Gastrocnemius medialis (tissue), 4 donors: ENCODE results near the gene ARHGAP26. TPM values are rescaled to one million over a fixed set of nuclear protein-coding genes. Genes with fewer than 3 reads are reported as not detected.

Experiments
- ATAC-seq, 2 donors: fragments of 150-250 bp; one replicate each; pipeline ENCODE4 v1.9.1; 2016
- DNase-seq, 2 donors: peaks; one replicate each; pipeline ENCODE4 v3.0.0-alpha.2; 2019
- H3K27ac ChIP-seq, 4 donors: fragments of 200-600 bp; sonication (generic); 1 replicate in 1 of 4; 2 replicates in 3 of 4; pipeline ENCODE4 v1.5.1; 2016 to 2018; ENCODE audit warnings: mild to moderate bottlenecking in 2 of 4, moderate library complexity in 1 of 4
- H3K27me3 ChIP-seq, 3 donors: fragments of 200-600 bp; sonication (generic) in 2 of 3; 1 replicate in 1 of 3; 2 replicates in 2 of 3; pipeline versions ENCODE4 v1.5.1 to v1.6.0; 2016 to 2019; ENCODE audit warnings: mild to moderate bottlenecking in 1 of 3, moderate library complexity in 1 of 3
- H3K36me3 ChIP-seq, 2 donors: fragments of 200-600 bp; sonication (generic) in 1 of 2; one replicate each; pipeline ENCODE4 v1.5.1; 2017 to 2018
- H3K4me1 ChIP-seq, 2 donors: fragments of 200-600 bp; sonication (generic) in 1 of 2; one replicate each; pipeline ENCODE4 v1.5.1; 2016 to 2017; ENCODE audit warnings: mild to moderate bottlenecking in 2 of 2
- H3K4me3 ChIP-seq, 4 donors: fragments of 200-600 bp; sonication (generic) in 3 of 4; 1 replicate in 1 of 4; 2 replicates in 3 of 4; pipeline ENCODE4 v1.5.1; 2016 to 2019; ENCODE audit warnings: mild to moderate bottlenecking in 2 of 4
- H3K9me3 ChIP-seq, 3 donors: fragments of 200-600 bp; sonication (generic) in 2 of 3; 1 replicate in 1 of 3; 2 replicates in 2 of 3; pipeline ENCODE4 v1.5.1; 2016 to 2019
- CTCF ChIP-seq, 5 experiments: fragments of 450-650 bp in 3 of 5; fragments of 200-600 bp in 2 of 5; sonication (generic) in 2 of 5; IDR thresholded peaks in 4 of 5; conservative IDR thresholded peaks in 1 of 5; 1 replicate in 4 of 5; 2 replicates in 1 of 5; pipeline ENCODE4 v1.5.1; 2016 to 2019; ENCODE audit warnings: antibody characterized with exemption in 5 of 5, mild to moderate bottlenecking in 3 of 5, moderate library complexity in 3 of 5
- POLR2A ChIP-seq, 2 donors: fragments of 450-650 bp; IDR thresholded peaks; one replicate each; pipeline ENCODE4 v1.6.1; 2017; ENCODE audit warnings: antibody characterized with exemption in 2 of 2, mild to moderate bottlenecking in 2 of 2, moderate library complexity in 2 of 2
- in situ Hi-C, 4 donors: fragments of 200-750 bp; cut with MboI; loops; one replicate each; pipeline versions ENCODE4 v1.15.0 to v1.8.0; 2017; ENCODE audit warnings: low sequenced_read_pairs in 4 of 4
- intact Hi-C: fragments of 100-400 bp; cut with DNase I; formaldehyde crosslinking; loops from one replicate; pipeline ENCODE4 v1.15.1; 2023; ENCODE audit warnings: low total_unique reads
- total RNA-seq, 4 donors: library from RNA; depleted of rRNA; stranded (reverse); fragments of >200 nt; gene quantifications; one replicate each; pipeline versions ENCODE4 v1.1.0 to v1.2.3, GENCODE V29; 2016

ARHGAP26 gene
- total RNA-seq, 4 donors from 2014 or later: 9.1 to 22.4 (median 13.4) TPM

- TF ChIP-seq POLR2A (IDR thresholded peaks at IDR 0.05) (no peak), CTCF (IDR thresholded peaks at IDR 0.05 in 4 of 5, conservative IDR thresholded peaks at IDR 0.05 in 1 of 5) (no peak)
- Histone ChIP-seq H3K27ac (no peak overlapping the region), H3K4me3 (no peak overlapping the region), H3K4me1 (no peaks in the 10 kb centered on the region), H3K27me3 (no peaks in the 10 kb centered on the region), H3K36me3 (no peaks in the 10 kb centered on the region), H3K9me3 (no peaks in the 10 kb centered on the region)
- intact Hi-C loops (no loop called here), in situ Hi-C loops (no loop called here)
- ATAC-seq (no peak), DNase-seq (no peak)
These were observed 498.2 kb downstream of the ARHGAP26 start for GRCh38 chr5:143268388-143268787.

- no peak overlapping the region for H3K27ac ChIP-seq
- no peaks in the 10 kb centered on the region for H3K27me3 ChIP-seq
- DNase-seq (no peak), ATAC-seq (no peak)
- H3K4me1 ChIP-seq: no peaks in the 10 kb centered on the region
- TF ChIP-seq CTCF (IDR thresholded peaks at IDR 0.05 in 4 of 5, conservative IDR thresholded peaks at IDR 0.05 in 1 of 5): no peak
- no peak for TF ChIP-seq POLR2A (IDR thresholded peaks at IDR 0.05)
- in situ Hi-C loops: no loop called here
- intact Hi-C loops: no loop called here
- no peaks in the 10 kb centered on the region for H3K36me3 ChIP-seq
- H3K4me3 ChIP-seq: no peak overlapping the region
- H3K9me3 ChIP-seq: no peaks in the 10 kb centered on the region
These were observed 501.3 kb downstream of the ARHGAP26 start for GRCh38 chr5:143271431-143271830.

GRCh38 chr5:143274952-143275351 lies 504.8 kb downstream of the ARHGAP26 start:
- DNase-seq: no peak
- H3K36me3 ChIP-seq: no peaks in the 10 kb centered on the region
- H3K27ac ChIP-seq: no peak overlapping the region
- no peak overlapping the region for H3K4me3 ChIP-seq
- in situ Hi-C loops: no loop called here
- no peaks in the 10 kb centered on the region for H3K9me3 ChIP-seq
- intact Hi-C loops: no loop called here
- TF ChIP-seq POLR2A (IDR thresholded peaks at IDR 0.05): no peak
- no peak for TF ChIP-seq CTCF (IDR thresholded peaks at IDR 0.05 in 4 of 5, conservative IDR thresholded peaks at IDR 0.05 in 1 of 5)
- H3K4me1 ChIP-seq: no peaks in the 10 kb centered on the region
- ATAC-seq: no peak
- no peaks in the 10 kb centered on the region for H3K27me3 ChIP-seq

GRCh38 chr5:143275512-143276363 lies 505.6 kb downstream of the ARHGAP26 start:
- Histone ChIP-seq H3K36me3 (no peaks in the 10 kb centered on the region), H3K27ac (no peak overlapping the region), H3K4me3 (no peak overlapping the region), H3K4me1 (no peaks in the 10 kb centered on the region), H3K9me3 (no peaks in the 10 kb centered on the region), H3K27me3 (no peaks in the 10 kb centered on the region)
- DNase-seq (no peak), ATAC-seq (no peak)
- in situ Hi-C loops (no loop called here), intact Hi-C loops (no loop called here)
- TF ChIP-seq POLR2A (IDR thresholded peaks at IDR 0.05) (no peak), CTCF (IDR thresholded peaks at IDR 0.05 in 4 of 5, conservative IDR thresholded peaks at IDR 0.05 in 1 of 5) (no peak)
